ENCODE data around the gene MSMP. TPM values are rescaled to one million over a fixed set of nuclear protein-coding genes. Genes with fewer than 3 reads are reported as not detected.

Gene MSMP
- total and polyA plus RNA-seq, 4 donors = 2.0 TPM; not detected in 2

DNA sequence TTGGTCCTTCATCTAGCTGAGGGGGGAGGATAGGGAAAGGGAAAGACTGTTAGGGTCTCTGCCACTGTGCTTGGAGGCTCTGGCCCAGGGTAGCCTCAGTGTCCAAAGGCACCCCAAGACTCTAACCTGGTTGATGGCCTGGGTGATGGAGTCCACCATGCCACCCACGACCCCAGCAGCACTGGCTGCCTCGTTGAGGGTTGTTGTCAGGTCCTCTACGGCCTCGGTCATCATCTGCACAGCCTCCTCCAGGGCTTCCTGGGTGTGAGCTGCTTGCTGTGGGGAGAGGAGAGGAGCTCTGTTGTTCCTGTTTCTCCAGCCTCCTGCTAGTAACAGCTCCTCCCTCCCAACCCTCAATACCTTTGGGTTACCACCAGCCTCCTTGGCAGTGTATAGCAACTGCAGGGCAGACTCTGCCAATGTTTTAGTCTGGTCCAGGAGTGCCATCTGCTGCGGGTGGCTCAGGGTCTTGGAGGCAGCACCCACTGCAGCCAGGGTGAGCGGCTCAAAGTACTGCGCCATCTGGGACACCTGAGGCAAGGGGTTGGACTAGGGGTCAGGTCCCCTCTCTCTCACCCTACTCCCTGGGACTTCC, 48.1 kb downstream of the MSMP start:
- peaks cover 10 to 53% of the 10 kb centered on the region in 2 donors for H3K36me3 ChIP-seq (ENCODE audit: control insufficient read depth in 1 of 2, insufficient read depth in 2 of 2, low read length in 1 of 2)
- ATAC-seq (ENCODE audit: low FRiP score) = no peak
- H3K27me3 ChIP-seq (ENCODE audit: control insufficient read depth in 1 of 2, insufficient read depth in 2 of 2, low read length in 1 of 2) = no peaks in the 10 kb centered on the region
- DNase-seq = peak in 1 of 2 donors; percentile 28
- no peak overlapping the region for H3K4me3 ChIP-seq (ENCODE audit: low read length in 2 of 2)
- H3K27ac ChIP-seq (ENCODE audit: low read depth in 1 of 2, low read length in 2 of 2) = peak overlapping the region in 1 of 2 donors; percentile 20
- H3K9me3 ChIP-seq (ENCODE audit: control insufficient read depth, low read length) = no peaks in the 10 kb centered on the region
- WGBS, 2 donors = 88 to 90% methylated on average over 7 of the region's 7 CpGs
- H3K4me1 ChIP-seq (ENCODE audit: control insufficient read depth in 1 of 2, insufficient read depth in 2 of 2, low read length in 2 of 2) = no peaks in the 10 kb centered on the region
- intact Hi-C loops (cut with DNase I) = no loop called here

DNA sequence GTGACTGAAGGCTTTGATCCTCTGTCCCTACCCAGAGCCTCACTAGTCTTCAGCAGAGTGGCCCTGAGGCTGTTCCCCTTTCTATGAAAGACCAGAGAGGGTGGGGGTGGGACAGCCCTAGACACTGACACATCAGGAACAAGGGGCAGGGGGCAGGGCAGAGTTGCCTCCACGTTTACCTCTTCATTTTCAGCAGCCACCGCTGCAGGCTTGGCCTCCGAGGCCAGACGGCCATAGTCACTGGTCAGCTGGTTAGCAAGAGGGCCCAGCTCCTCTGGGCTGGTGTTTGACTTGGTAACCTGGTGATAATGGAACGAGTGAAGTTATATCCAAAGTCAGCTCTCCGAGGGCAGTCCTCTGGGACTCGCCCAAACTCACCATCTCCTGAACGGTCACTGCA, 48.7 kb downstream of the MSMP start:
- WGBS, 2 donors = 61 to 66% methylated on average over 8 of the region's 8 CpGs
- Histone ChIP-seq H3K9me3 (ENCODE audit: control insufficient read depth, low read length) (no peaks in the 10 kb centered on the region), H3K4me3 (ENCODE audit: low read length in 2 of 2) (no peak overlapping the region), H3K4me1 (ENCODE audit: control insufficient read depth in 1 of 2, insufficient read depth in 2 of 2, low read length in 2 of 2) (no peaks in the 10 kb centered on the region), H3K36me3 (ENCODE audit: control insufficient read depth in 1 of 2, insufficient read depth in 2 of 2, low read length in 1 of 2) (peaks cover 10 to 48% of the 10 kb centered on the region in 2 donors), H3K27ac (ENCODE audit: low read depth in 1 of 2, low read length in 2 of 2) (no peak overlapping the region), H3K27me3 (ENCODE audit: control insufficient read depth in 1 of 2, insufficient read depth in 2 of 2, low read length in 1 of 2) (no peaks in the 10 kb centered on the region)
- peak; percentile 16 to 55 for DNase-seq
- intact Hi-C loops (cut with DNase I) = no loop called here
- no peak for ATAC-seq (ENCODE audit: low FRiP score)

DNA sequence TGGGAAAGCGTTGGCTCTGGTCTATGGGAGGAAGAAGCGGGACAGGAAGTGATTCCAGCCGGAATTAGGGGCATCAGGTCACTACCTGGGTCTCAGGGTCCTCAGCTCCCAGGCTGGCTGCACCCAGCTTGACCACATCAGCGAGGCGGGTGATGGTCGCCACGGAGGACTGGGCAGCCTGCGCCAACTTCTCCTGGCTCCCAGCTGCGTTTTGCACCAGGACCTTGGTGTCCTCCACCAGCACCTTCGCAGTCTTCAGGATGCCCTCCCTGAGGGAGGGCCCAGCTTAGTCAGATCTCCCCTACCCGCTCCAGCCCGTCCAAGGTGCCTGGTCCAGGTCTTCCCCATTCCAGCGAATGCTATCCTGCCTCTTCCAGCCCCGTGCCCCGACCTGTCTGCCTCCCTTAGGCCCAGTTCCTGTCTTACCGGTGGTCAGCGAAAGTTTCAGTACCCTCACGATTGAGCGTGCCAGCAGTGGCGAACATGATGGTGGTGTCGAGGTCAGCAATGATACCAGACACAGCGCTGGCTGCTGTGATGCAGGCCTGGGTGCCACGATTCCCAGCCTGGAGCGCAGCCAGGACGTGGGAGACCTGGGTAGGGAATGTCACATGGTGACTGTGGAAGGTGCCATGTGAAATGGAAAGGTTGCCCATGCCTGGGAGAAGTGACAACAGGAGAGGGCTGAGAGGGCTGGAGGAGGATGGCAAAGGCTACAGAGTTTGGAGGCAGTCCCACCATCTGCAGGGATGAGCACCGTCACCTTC, 50.0 kb downstream of the MSMP start:
- no peaks in the 10 kb centered on the region for H3K4me1 ChIP-seq (ENCODE audit: control insufficient read depth in 1 of 2, insufficient read depth in 2 of 2, low read length in 2 of 2)
- peaks cover 15 to 60% of the 10 kb centered on the region in 2 donors for H3K36me3 ChIP-seq (ENCODE audit: control insufficient read depth in 1 of 2, insufficient read depth in 2 of 2, low read length in 1 of 2)
- no peaks in the 10 kb centered on the region for H3K9me3 ChIP-seq (ENCODE audit: control insufficient read depth, low read length)
- no peak for ATAC-seq (ENCODE audit: low FRiP score)
- intact Hi-C loops (cut with DNase I) = no loop called here
- H3K4me3 ChIP-seq (ENCODE audit: low read length in 2 of 2) = no peak overlapping the region
- no peak overlapping the region for H3K27ac ChIP-seq (ENCODE audit: low read depth in 1 of 2, low read length in 2 of 2)
- no peaks in the 10 kb centered on the region for H3K27me3 ChIP-seq (ENCODE audit: control insufficient read depth in 1 of 2, insufficient read depth in 2 of 2, low read length in 1 of 2)
- DNase-seq = peak; percentile 33 to 72
- 91 to 92% methylated on average over 26 of the region's 26 CpGs for WGBS, 2 donors

Small RNA genes within 50 kb of the gene (microRNA-seq; reads per million reads assigned to microRNA genes)
- 0 reads per million in 2 donors for gene MIR6852
- 0 to 0.60 reads per million in 2 donors for gene MIR6853

Other genes starting within 250 kb of the MSMP start
- 10 to 100 TPM; 52.1 to 58.2 TPM for gene TESK1, start 149.0 kb downstream of the MSMP start, total RNA-seq
- gene TESK1, start 149.0 kb downstream of the MSMP start, polyA plus RNA-seq = 10 to 100 TPM; 23.8 to 81.0 TPM
- gene CD72, start 135.9 kb downstream of the MSMP start, total RNA-seq = 10 to 100 TPM in 1 of 2 donors, 1 to 10 TPM in 1; 3.7 to 11.5 TPM
- 1 to 10 TPM; 1.6 to 3.4 TPM for gene CD72, start 135.9 kb downstream of the MSMP start, polyA plus RNA-seq
- gene SIT1, start 103.3 kb downstream of the MSMP start, total RNA-seq = 1 to 10 TPM in 1 of 2 donors, under 1 TPM in 1; 0.65 to 1.3 TPM
- 1 to 10 TPM; 1.0 to 1.1 TPM for gene SIT1, start 103.3 kb downstream of the MSMP start, polyA plus RNA-seq
- gene RMRP, start 96.3 kb downstream of the MSMP start, total RNA-seq = over 10,000 TPM; 14,949 to 16,694 TPM
- not detected for gene RMRP, start 96.3 kb downstream of the MSMP start, polyA plus RNA-seq
- gene CCDC107, start 96.0 kb downstream of the MSMP start, total RNA-seq = 10 to 100 TPM; 53.7 to 79.6 TPM
- 100 to 1,000 TPM in 1 of 2 donors, 10 to 100 TPM in 1; 65.7 to 224 TPM for gene CCDC107, start 96.0 kb downstream of the MSMP start, polyA plus RNA-seq
- gene ARHGEF39, start 89.1 kb downstream of the MSMP start, total RNA-seq = 1 to 10 TPM in 1 of 2 donors, under 1 TPM in 1; 0.75 to 1.7 TPM
- 1 to 10 TPM in 1 of 2 donors, under 1 TPM in 1; 0.25 to 1.8 TPM for gene ARHGEF39, start 89.1 kb downstream of the MSMP start, polyA plus RNA-seq
- 1 to 10 TPM; 4.3 to 8.8 TPM for gene CA9, start 80.3 kb downstream of the MSMP start, total RNA-seq
- under 1 TPM in 1 of 2 donors, not detected in 1; 0.79 TPM for gene CA9, start 80.3 kb downstream of the MSMP start, polyA plus RNA-seq
- gene TPM2, start 64.4 kb downstream of the MSMP start, total RNA-seq = 1,000 to 10,000 TPM; 1,614 to 5,973 TPM
- 1,000 to 10,000 TPM; 7,224 to 9,377 TPM for gene TPM2, start 64.4 kb downstream of the MSMP start, polyA plus RNA-seq
- 1,000 to 10,000 TPM in 1 of 2 donors, 100 to 1,000 TPM in 1; 735 to 1,271 TPM for gene TLN1, start 22.1 kb downstream of the MSMP start, total RNA-seq
- 100 to 1,000 TPM; 160 to 382 TPM for gene TLN1, start 22.1 kb downstream of the MSMP start, polyA plus RNA-seq
- 10 to 100 TPM; 39.5 to 51.3 TPM for gene CREB3, start 21.6 kb downstream of the MSMP start, total RNA-seq
- gene CREB3, start 21.6 kb downstream of the MSMP start, polyA plus RNA-seq = 10 to 100 TPM; 46.2 to 62.0 TPM
- 10 to 100 TPM; 83.8 to 83.9 TPM for gene GBA2, start 5.0 kb downstream of the MSMP start, total RNA-seq
- gene GBA2, start 5.0 kb downstream of the MSMP start, polyA plus RNA-seq = 100 to 1,000 TPM in 1 of 2 donors, 10 to 100 TPM in 1; 18.5 to 122 TPM
- 10 to 100 TPM; 30.0 to 32.4 TPM for gene RGP1, start 5.0 kb downstream of the MSMP start, total RNA-seq
- gene RGP1, start 5.0 kb downstream of the MSMP start, polyA plus RNA-seq = 10 to 100 TPM; 11.0 to 13.0 TPM
- gene NPR2, start 37.3 kb upstream of the MSMP start, total RNA-seq = 10 to 100 TPM; 39.7 to 45.6 TPM
- gene NPR2, start 37.3 kb upstream of the MSMP start, polyA plus RNA-seq = 10 to 100 TPM; 13.3 to 85.0 TPM
- gene SPAG8, start 58.0 kb upstream of the MSMP start, total RNA-seq = 1 to 10 TPM in 1 of 2 donors, under 1 TPM in 1; 0.71 to 3.0 TPM
- 1 to 10 TPM in 1 of 2 donors, not detected in 1; 4.4 TPM for gene SPAG8, start 58.0 kb upstream of the MSMP start, polyA plus RNA-seq
- gene HINT2, start 60.8 kb upstream of the MSMP start, total RNA-seq = 10 to 100 TPM; 21.3 to 26.0 TPM
- gene HINT2, start 60.8 kb upstream of the MSMP start, polyA plus RNA-seq = 10 to 100 TPM; 34.8 to 61.5 TPM
- not detected for gene FAM221B, start 74.5 kb upstream of the MSMP start, total RNA-seq
- gene FAM221B, start 74.5 kb upstream of the MSMP start, polyA plus RNA-seq = under 1 TPM in 1 of 2 donors, not detected in 1; 0.13 TPM
- 10 to 100 TPM; 16.3 to 20.8 TPM for gene TMEM8B, start 75.0 kb upstream of the MSMP start, total RNA-seq
- 10 to 100 TPM in 1 of 2 donors, 1 to 10 TPM in 1; 6.8 to 31.2 TPM for gene TMEM8B, start 75.0 kb upstream of the MSMP start, polyA plus RNA-seq
- not detected for gene OR13J1, start 116.1 kb upstream of the MSMP start, total RNA-seq
- not detected for gene OR13J1, start 116.1 kb upstream of the MSMP start, polyA plus RNA-seq
- 10 to 100 TPM; 14.2 to 23.1 TPM for gene HRCT1, start 151.9 kb upstream of the MSMP start, total RNA-seq
- gene HRCT1, start 151.9 kb upstream of the MSMP start, polyA plus RNA-seq = 10 to 100 TPM; 17.4 to 25.7 TPM
- gene SPAAR, start 155.2 kb upstream of the MSMP start, total RNA-seq = 1 to 10 TPM; 4.0 to 4.5 TPM
- gene SPAAR, start 155.2 kb upstream of the MSMP start, polyA plus RNA-seq = under 1 TPM in 1 of 2 donors, not detected in 1; 0.82 TPM
- not detected for gene OR2S2, start 203.9 kb upstream of the MSMP start, total RNA-seq
- not detected for gene OR2S2, start 203.9 kb upstream of the MSMP start, polyA plus RNA-seq

All from aorta (tissue), 5 donors.